Astrocyte of the spinal cord (primary cell): ENCODE data around the gene GALNT17.

ENCODE experiments used
- DNase-seq: peaks from one replicate; pipeline ENCODE4 v3.0.0; 2011; ENCODE audit warnings: low read depth, low spot score
- H3K4me3 ChIP-seq: 2 replicates; pipeline ENCODE4 v1.5.1; 2011; ENCODE audit warnings: low read depth, mild to moderate bottlenecking, low read length, moderate library complexity
- in situ Hi-C: cut with HindIII; loops from 2 replicates; pipeline ENCODE4 v1.10.0; 2017; ENCODE audit warnings: low sequenced_read_pairs
- TF ChIP-seq, protein P1 (sequence below): IDR thresholded peaks from 2 replicates; pipeline ENCODE4 v1.5.1; 2012; ENCODE audit warnings: low read depth, mild to moderate bottlenecking, low read length, inconsistent platforms

The GALNT17 gene

DNA sequence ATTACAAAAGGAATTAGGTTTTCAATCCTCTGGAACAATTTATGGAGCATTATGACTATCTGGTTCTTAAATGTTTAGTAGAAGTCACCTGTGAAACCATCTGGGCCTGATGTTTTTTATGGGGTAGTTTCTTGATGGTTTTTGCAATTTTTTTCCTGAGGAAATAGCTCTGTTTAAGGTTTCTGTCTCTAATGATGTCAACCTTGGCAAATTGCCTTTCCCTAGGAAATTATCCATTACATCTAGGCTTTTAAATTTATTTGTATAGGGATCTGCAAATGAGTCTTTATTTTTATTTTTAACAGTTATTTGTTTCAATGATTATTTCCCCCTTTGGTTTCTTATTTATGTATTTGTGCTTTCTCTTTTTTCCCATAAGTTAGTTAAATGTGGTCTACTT, 222.8 kb downstream of the GALNT17 start:
- no peak for DNase-seq
- in situ Hi-C loops = no loop called here
- no peak overlapping the region for H3K4me3 ChIP-seq
- TF ChIP-seq, protein P1, sequence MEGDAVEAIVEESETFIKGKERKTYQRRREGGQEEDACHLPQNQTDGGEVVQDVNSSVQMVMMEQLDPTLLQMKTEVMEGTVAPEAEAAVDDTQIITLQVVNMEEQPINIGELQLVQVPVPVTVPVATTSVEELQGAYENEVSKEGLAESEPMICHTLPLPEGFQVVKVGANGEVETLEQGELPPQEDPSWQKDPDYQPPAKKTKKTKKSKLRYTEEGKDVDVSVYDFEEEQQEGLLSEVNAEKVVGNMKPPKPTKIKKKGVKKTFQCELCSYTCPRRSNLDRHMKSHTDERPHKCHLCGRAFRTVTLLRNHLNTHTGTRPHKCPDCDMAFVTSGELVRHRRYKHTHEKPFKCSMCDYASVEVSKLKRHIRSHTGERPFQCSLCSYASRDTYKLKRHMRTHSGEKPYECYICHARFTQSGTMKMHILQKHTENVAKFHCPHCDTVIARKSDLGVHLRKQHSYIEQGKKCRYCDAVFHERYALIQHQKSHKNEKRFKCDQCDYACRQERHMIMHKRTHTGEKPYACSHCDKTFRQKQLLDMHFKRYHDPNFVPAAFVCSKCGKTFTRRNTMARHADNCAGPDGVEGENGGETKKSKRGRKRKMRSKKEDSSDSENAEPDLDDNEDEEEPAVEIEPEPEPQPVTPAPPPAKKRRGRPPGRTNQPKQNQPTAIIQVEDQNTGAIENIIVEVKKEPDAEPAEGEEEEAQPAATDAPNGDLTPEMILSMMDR = no peak

DNA sequence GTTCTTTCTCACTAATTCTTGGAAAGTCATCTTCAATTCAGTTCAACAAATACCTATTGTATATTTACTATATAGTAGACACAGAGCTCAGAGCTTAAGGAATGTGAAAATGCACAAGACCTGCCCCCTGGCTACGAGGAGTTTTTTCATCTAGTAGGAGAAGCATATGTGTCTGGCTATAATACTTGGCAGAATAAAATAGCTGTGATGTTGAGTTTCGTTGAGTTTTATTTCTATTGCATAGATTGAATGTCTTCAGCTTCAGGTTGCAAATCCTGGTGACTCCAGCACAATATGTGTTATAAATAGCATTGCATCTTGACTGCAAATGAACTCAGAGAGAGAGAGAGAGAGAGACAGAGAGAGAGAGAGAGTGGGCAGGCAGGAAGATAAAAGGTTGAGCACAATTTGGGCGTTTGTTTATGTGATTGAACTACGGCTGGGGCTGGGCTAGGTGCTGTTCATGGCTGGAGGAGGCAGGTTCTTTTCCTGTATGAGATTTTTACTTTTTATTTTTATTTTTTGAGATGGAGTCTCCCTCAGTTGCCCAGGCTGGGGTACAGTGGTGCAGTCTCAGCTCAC, 229.6 kb downstream of the GALNT17 start:
- H3K4me3 ChIP-seq = no peak overlapping the region
- TF ChIP-seq, protein P1 = no peak
- no peak for DNase-seq
- in situ Hi-C loops = no loop called here

DNA sequence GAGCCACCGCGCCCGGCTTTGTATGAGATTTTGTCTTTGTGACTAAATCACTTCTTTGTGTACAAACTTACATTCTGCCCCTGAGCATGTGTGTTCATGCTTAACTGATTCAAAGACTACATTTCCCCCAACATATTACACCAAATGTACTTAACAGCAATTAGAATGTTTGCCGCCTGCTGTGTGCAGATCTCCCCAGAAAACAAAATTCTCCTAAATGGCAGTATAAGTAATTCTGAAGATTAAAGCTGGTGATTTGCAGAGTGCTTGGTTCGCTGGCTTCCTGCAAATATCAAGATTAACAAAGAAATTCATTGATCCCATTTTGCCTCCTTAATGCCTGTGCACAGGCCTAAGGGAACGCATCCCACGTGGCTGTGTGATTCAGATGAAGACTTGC, 230.3 kb downstream of the GALNT17 start:
- in situ Hi-C loops = no loop called here
- H3K4me3 ChIP-seq = no peak overlapping the region
- TF ChIP-seq, protein P1 = no peak
- DNase-seq = no peak

GRCh38 chr7:71363223-71363622, 231.3 kb downstream of the GALNT17 start:
- no peak for DNase-seq
- in situ Hi-C loops = no loop called here
- no peak overlapping the region for H3K4me3 ChIP-seq
- TF ChIP-seq, protein P1 = no peak

GRCh38 chr7:71363627-71364026, 231.7 kb downstream of the GALNT17 start:
- TF ChIP-seq, protein P1 = no peak
- H3K4me3 ChIP-seq = no peak overlapping the region
- DNase-seq = no peak
- in situ Hi-C loops = no loop called here

GRCh38 chr7:71364551-71364950, 232.6 kb downstream of the GALNT17 start:
- TF ChIP-seq, protein P1 = no peak
- DNase-seq = no peak
- H3K4me3 ChIP-seq = no peak overlapping the region
- in situ Hi-C loops = no loop called here

DNA sequence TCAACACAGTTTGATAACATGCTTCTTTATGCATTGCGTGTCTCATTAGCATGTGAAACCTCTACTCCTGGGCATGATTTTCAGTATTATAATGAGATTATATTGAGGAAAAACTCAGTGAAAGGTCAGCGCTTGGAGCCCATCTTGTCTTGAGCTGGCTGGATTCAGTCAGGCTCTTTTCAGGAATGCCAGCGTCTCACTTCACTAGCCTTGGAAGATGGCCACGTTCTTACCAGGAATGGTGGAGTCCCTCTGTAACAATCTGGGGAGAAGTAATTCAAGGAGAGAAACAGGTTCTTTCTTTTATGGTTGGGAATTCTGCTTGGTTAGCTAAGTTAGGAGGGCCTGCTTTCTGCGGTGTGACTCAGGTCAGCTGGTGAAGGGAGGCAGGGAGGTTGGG, 241.0 kb downstream of the GALNT17 start:
- TF ChIP-seq, protein P1 = no peak
- no peak for DNase-seq
- H3K4me3 ChIP-seq = no peak overlapping the region
- in situ Hi-C loops = no loop called here
